Measurements from ENCODE around the gene R3HDML.

DNA sequence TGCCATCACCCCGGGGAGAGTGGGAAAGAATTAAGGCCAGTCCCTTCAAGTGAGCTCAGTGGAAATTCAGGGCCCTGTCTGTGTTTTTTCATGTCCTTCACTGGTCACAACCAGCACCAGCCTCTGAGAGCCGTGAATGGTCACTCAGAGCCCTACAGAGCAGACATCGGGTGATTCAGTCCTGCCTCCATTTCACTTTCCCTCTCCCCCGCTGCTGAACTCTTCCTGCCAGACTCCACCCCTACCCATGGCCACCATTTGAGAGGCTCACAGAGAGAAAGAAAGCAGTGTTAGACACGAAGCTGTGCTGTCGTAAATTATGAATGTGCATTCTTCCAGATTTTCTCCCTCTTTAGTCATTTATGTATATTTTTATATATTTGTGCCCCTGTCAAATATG, 5.4 kb downstream of the R3HDML start:
- no peak for TF ChIP-seq EP300 (IDR thresholded peaks at IDR 0.05)
- TF ChIP-seq, protein P1, sequence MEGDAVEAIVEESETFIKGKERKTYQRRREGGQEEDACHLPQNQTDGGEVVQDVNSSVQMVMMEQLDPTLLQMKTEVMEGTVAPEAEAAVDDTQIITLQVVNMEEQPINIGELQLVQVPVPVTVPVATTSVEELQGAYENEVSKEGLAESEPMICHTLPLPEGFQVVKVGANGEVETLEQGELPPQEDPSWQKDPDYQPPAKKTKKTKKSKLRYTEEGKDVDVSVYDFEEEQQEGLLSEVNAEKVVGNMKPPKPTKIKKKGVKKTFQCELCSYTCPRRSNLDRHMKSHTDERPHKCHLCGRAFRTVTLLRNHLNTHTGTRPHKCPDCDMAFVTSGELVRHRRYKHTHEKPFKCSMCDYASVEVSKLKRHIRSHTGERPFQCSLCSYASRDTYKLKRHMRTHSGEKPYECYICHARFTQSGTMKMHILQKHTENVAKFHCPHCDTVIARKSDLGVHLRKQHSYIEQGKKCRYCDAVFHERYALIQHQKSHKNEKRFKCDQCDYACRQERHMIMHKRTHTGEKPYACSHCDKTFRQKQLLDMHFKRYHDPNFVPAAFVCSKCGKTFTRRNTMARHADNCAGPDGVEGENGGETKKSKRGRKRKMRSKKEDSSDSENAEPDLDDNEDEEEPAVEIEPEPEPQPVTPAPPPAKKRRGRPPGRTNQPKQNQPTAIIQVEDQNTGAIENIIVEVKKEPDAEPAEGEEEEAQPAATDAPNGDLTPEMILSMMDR (IDR thresholded peaks at IDR 0.05): no peak
- no peak for TF ChIP-seq POLR2A (IDR thresholded peaks at IDR 0.05)
